C4-2B (cell line): ENCODE data around the gene GRID1.

Source experiments
- ZFX ChIP-seq: fragments of 450-650 bp; IDR thresholded peaks from 2 replicates; pipeline ENCODE4 v1.6.1; 2017
- TF ChIP-seq, protein P1 (sequence below): fragments of 450-650 bp; conservative IDR thresholded peaks from 2 replicates; pipeline ENCODE4 v1.5.1; 2017; ENCODE audit warnings: mild to moderate bottlenecking

DNA sequence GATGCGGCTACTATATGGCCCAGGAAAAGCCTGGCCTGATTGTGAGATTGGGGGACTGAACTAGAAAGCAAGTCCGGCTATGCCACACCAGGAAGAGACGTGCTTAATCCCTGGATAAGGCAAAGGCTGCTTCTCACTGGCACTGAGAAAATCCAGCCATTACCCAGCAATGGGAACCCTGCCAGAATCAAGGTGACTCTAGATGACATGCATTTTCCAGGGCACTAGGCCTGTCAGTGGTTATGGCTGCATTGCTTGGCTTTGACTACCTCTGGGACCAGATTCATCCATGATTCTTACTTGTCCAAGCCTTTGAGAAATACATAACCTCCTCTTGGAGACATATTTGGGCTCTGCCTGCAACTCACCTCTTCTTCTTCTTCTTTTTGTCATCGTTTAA lies 317.2 kb downstream of the GRID1 start:
- TF ChIP-seq, protein P1, sequence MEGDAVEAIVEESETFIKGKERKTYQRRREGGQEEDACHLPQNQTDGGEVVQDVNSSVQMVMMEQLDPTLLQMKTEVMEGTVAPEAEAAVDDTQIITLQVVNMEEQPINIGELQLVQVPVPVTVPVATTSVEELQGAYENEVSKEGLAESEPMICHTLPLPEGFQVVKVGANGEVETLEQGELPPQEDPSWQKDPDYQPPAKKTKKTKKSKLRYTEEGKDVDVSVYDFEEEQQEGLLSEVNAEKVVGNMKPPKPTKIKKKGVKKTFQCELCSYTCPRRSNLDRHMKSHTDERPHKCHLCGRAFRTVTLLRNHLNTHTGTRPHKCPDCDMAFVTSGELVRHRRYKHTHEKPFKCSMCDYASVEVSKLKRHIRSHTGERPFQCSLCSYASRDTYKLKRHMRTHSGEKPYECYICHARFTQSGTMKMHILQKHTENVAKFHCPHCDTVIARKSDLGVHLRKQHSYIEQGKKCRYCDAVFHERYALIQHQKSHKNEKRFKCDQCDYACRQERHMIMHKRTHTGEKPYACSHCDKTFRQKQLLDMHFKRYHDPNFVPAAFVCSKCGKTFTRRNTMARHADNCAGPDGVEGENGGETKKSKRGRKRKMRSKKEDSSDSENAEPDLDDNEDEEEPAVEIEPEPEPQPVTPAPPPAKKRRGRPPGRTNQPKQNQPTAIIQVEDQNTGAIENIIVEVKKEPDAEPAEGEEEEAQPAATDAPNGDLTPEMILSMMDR, result no peak
- no peak for TF ChIP-seq ZFX
